Activated CD8-positive, alpha-beta T cell treated with anti-CD3 and anti-CD28 coated beads, Interleukin-2, amount 10 ng/mL, durations not matched to agents 7 days and 5 days (primary cell): Measurements from ENCODE around the gene SPATA13. TPM values are rescaled to one million over a fixed set of nuclear protein-coding genes. Genes with fewer than 3 reads are reported as not detected.

ENCODE experiments used
- ATAC-seq: fragments of 150-1000 bp; cut with Tn5 transposase; one replicate; pipeline ENCODE4 v1.10.0; 2021; ENCODE audit warnings: moderate library complexity
- CTCF ChIA-PET: fragments of 350-600 bp; sonication (Branson Sonifier 250); formaldehyde crosslinking; loops from one replicate; lab custom pipeline; 2021; ENCODE audit warnings: antibody characterized with exemption; lab: Charles Lee
- POLR2A ChIA-PET: fragments of 350-600 bp; sonication (Branson Sonifier 250); formaldehyde crosslinking; loops from one replicate; lab custom pipeline; 2021; ENCODE audit warnings: antibody characterized with exemption; lab: Charles Lee
- DNase-seq: peaks from one replicate; pipeline ENCODE4 v3.0.0-alpha.2; 2020
- H3K27ac Mint-ChIP-seq: one replicate; pipeline ENCODE4 v1.8.0; 2021; ENCODE audit warnings: mild to moderate bottlenecking, mixed read lengths
- H3K27me3 Mint-ChIP-seq: one replicate; pipeline ENCODE4 v1.8.0; 2021; ENCODE audit warnings: low read depth, mixed read lengths
- H3K36me3 Mint-ChIP-seq: one replicate; pipeline ENCODE4 v1.8.0; 2021; ENCODE audit warnings: low read depth, mixed read lengths
- H3K4me1 Mint-ChIP-seq: one replicate; pipeline ENCODE4 v1.8.0; 2021; ENCODE audit warnings: low read depth, mixed read lengths
- H3K4me3 Mint-ChIP-seq: one replicate; pipeline ENCODE4 v1.8.0; 2021; ENCODE audit warnings: mild to moderate bottlenecking, mixed read lengths
- H3K9me3 Mint-ChIP-seq: one replicate; pipeline ENCODE4 v1.8.0; 2022; ENCODE audit warnings: mixed read lengths; ENCODE audit not compliant: insufficient read depth
- total RNA-seq, 2 experiments: library from RNA; stranded (reverse); gene quantifications; one replicate each; pipeline ENCODE4 v1.2.3, GENCODE V29; 2021

The SPATA13 gene
- total RNA-seq, 2 experiments from 2014 or later: 57.4 to 63.2 TPM

DNA sequence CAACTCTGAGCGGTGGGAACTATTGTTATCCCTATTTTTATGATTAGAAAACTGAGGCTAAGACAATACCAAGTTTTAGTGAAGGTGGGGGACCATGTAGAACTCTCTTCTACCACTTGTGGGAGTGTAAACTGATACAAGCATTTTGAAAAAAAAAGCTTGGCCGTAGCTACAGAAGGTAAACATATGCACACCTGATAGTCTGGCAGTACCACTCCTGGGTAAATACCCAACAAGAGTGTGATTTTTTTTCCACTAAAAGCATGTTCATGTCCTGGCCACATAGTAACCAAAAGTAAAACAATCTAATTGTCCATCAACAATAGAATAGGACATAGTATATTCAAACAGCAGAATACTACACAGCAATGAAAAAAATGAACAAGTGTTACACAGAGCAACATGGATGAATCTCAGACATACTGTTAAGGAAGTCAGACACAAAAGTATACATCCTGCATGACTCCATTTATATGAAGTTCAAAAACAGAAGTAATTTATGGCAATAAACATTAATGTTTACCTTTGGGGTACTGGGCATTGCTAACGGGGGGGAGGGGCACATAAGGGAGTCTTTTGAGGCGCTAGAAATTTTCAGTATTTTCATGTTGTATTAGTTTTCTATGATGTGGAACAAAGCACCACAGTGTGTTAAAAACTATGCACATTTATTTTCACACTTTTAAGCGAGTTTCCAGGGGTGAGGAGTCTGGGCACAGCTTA lies 6.4 kb upstream of the SPATA13 start:
- Mint-ChIP-seq H3K4me3 (no peak overlapping the region), H3K4me1 (no peaks in the 10 kb centered on the region), H3K27ac (no peak overlapping the region), H3K36me3 (no peaks in the 10 kb centered on the region), H3K9me3 (no peaks in the 10 kb centered on the region), H3K27me3 (peaks cover 3% of the 10 kb centered on the region)
- CTCF ChIA-PET: no interaction called here
- ATAC-seq: no peak
- POLR2A ChIA-PET: no interaction called here
- no peak for DNase-seq

DNA sequence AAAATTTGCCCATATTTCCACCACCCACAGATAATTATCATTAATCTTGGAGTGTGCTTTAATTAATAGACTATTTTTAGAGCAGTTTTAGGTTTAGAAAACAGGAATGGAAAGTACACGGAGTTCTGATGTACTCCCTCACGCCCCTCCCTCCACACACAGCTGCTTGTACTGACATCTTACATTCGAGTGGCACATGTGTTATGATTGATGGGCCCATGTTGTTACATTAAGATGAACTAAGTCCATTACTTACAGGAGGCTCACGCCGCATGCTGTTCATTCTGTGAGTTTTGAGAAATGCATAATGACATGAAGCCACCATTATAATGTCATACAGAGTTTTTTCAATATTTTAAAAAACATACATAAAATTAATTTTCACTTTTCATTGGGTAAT lies 1.2 kb upstream of the SPATA13 start:
- H3K4me1 Mint-ChIP-seq: peaks cover 31% of the 10 kb centered on the region

GRCh38 chr13:24161010-24161775 lies 673 bp downstream of the SPATA13 start:
- DNase-seq: peak; percentile 61
- POLR2A ChIA-PET: interaction anchor here (0.8 to 2.0 kb wide), 13 partner anchors 8 to 202 kb away, joined by 3 to 6 read pairs (median 4); no protein-coding TSS in a partner anchor
- CTCF ChIA-PET: interaction anchor here (0.7 to 2.3 kb wide), 21 partner anchors 11 to 204 kb away, joined by 3 to 15 read pairs (median 5); no protein-coding TSS in a partner anchor
- no peaks in the 10 kb centered on the region for H3K9me3 Mint-ChIP-seq
- H3K4me3 Mint-ChIP-seq: peak overlapping the region; percentile 88
- peaks cover 6% of the 10 kb centered on the region for H3K36me3 Mint-ChIP-seq
- peaks cover 3% of the 10 kb centered on the region for H3K27me3 Mint-ChIP-seq
- H3K27ac Mint-ChIP-seq: peak overlapping the region; percentile 82
- peak; percentile 76 for ATAC-seq
- peaks cover 44% of the 10 kb centered on the region for H3K4me1 Mint-ChIP-seq

More for the DNA sequence above, 1.2 kb upstream of the SPATA13 start:
- Mint-ChIP-seq H3K27me3 (peaks cover 3% of the 10 kb centered on the region), H3K27ac (no peak overlapping the region), H3K9me3 (no peaks in the 10 kb centered on the region), H3K4me3 (no peak overlapping the region), H3K36me3 (peaks cover 2% of the 10 kb centered on the region)
- ATAC-seq (no peak), DNase-seq (no peak)
- ChIA-PET POLR2A (no interaction called here), CTCF (no interaction called here)

DNA sequence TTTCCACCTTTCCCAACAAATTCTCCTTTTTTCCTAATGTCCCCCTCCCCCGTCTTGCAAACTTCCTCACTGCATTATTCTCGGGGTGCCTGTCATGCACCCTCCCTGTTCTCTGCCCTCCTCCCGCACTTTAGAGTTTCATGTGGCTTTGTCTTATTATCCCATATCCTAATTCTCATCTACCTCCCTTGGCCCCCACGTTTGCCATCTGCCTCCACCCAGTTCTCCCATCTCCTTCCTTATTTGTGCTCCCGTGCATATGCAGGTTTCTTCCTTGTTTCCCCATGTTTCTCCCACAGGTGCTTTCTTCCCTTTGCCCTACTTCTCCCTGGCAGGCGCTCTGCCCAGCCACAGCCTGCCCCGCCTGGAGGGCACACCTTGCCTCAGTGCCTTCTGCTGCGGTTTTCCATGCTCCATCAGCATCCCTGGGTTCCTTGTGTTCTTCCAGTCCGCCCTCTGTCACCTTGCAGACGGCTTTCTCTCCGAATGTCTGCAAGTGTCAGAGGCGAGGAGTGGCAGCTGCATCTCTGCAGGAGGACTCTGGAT lies 1.5 kb downstream of the SPATA13 start:
- ChIA-PET POLR2A (interaction anchor here (1.1 to 2.0 kb wide), 4 partner anchors 12 to 21 kb away, joined by 3 to 6 read pairs (median 4); no protein-coding TSS in a partner anchor), CTCF (interaction anchor here (0.8 to 2.3 kb wide), 13 partner anchors 11 to 140 kb away, joined by 3 to 15 read pairs (median 8); no protein-coding TSS in a partner anchor)
- Mint-ChIP-seq H3K27me3 (peaks cover 3% of the 10 kb centered on the region), H3K36me3 (peaks cover 11% of the 10 kb centered on the region), H3K9me3 (no peaks in the 10 kb centered on the region), H3K4me1 (peaks cover 45% of the 10 kb centered on the region), H3K4me3 (peak overlapping the region; percentile 88), H3K27ac (no peak overlapping the region)
- ATAC-seq: no peak
- no peak for DNase-seq

- no peak for ATAC-seq
- H3K27ac Mint-ChIP-seq: no peak overlapping the region
- peaks cover 17% of the 10 kb centered on the region for H3K36me3 Mint-ChIP-seq
- peaks cover 46% of the 10 kb centered on the region for H3K4me1 Mint-ChIP-seq
- H3K4me3 Mint-ChIP-seq: peak overlapping the region; percentile 88
- no peak for DNase-seq
- CTCF ChIA-PET: interaction anchor here (0.9 to 2.0 kb wide), 2 partner anchors 57 to 109 kb away, joined by 3 to 8 read pairs; no protein-coding TSS in a partner anchor
- peaks cover 3% of the 10 kb centered on the region for H3K27me3 Mint-ChIP-seq
- POLR2A ChIA-PET: no interaction called here
- H3K9me3 Mint-ChIP-seq: no peaks in the 10 kb centered on the region
These were observed 2.1 kb downstream of the SPATA13 start for GRCh38 chr13:24162604-24163003.

GRCh38 chr13:24165746-24166145 lies 5.2 kb downstream of the SPATA13 start:
- Mint-ChIP-seq H3K27ac (no peak overlapping the region), H3K9me3 (no peaks in the 10 kb centered on the region), H3K36me3 (peaks cover 20% of the 10 kb centered on the region), H3K4me1 (peaks cover 57% of the 10 kb centered on the region), H3K4me3 (no peak overlapping the region), H3K27me3 (no peaks in the 10 kb centered on the region)
- ChIA-PET CTCF (interaction anchor here (0.8 to 1.1 kb wide), 2 partner anchors 10 to 38 kb away, joined by 3 to 4 read pairs; no protein-coding TSS in a partner anchor), POLR2A (interaction anchor here (0.6 kb wide), 1 partner anchor 14 kb away, joined by 3 read pairs; no protein-coding TSS in a partner anchor)
- ATAC-seq (no peak), DNase-seq (no peak)

DNA sequence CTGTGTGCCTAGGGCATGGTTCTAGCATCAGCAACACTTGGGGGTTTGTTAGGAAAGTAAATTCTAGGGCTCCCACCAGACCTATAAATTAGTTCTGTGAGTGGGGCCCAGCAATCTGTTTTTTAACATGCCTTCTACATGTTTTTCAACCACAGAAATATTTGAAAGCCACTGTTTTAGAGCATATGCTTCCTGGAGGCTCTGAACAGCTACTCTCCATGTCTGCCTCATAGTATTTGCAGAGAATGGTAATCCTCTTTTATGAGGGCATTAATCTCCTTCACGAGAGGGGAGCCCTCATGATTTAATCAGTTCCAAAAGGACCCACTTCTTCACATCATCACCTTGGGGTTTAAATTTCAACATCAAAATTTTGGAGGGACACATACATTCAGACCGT lies 6.0 kb downstream of the SPATA13 start:
- no peak for DNase-seq
- no peaks in the 10 kb centered on the region for H3K9me3 Mint-ChIP-seq
- POLR2A ChIA-PET: no interaction called here
- CTCF ChIA-PET: interaction anchor here (0.9 to 1.1 kb wide), 2 partner anchors 9 to 21 kb away, joined by 3 read pairs; no protein-coding TSS in a partner anchor
- H3K27ac Mint-ChIP-seq: no peak overlapping the region
- peaks cover 20% of the 10 kb centered on the region for H3K36me3 Mint-ChIP-seq
- no peaks in the 10 kb centered on the region for H3K27me3 Mint-ChIP-seq
- no peak for ATAC-seq
- no peak overlapping the region for H3K4me3 Mint-ChIP-seq
- H3K4me1 Mint-ChIP-seq: peaks cover 53% of the 10 kb centered on the region

DNA sequence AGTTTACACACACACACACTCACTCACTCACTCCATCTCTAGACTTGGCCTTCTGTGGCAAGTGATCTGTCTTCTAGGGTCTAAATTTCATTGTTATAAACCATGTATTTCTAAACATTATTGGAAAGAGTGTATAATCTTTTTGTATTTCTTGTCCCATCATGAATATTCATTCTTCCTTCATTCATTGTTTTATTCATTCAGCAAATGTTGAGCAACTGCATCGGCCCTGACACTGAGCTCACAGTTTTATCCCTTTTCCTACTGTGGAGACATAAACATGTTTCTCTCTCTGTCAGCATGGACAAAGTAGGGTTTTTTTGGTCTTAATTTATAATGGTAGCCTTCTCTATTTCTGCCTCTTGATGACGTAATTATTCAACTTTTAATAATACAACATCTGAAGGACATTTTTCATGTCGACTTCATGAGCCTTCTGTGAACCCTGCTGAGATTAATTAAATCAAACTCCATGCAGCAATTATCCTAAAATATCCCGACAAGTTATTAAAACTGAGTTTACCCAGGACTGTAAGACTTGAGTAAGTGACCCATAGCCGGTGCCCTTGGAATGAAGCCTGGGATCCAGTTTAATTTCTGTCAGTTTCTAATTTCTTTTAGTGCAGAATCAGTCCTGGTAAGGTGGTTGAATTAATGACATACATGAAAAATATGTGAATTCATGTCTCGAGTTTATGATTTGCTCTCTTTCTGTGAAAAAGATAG lies 7.3 kb downstream of the SPATA13 start:
- Mint-ChIP-seq H3K36me3 (peaks cover 26% of the 10 kb centered on the region), H3K27me3 (no peaks in the 10 kb centered on the region), H3K4me3 (no peak overlapping the region), H3K9me3 (no peaks in the 10 kb centered on the region), H3K27ac (no peak overlapping the region), H3K4me1 (peaks cover 44% of the 10 kb centered on the region)
- DNase-seq (no peak), ATAC-seq (no peak)
- ChIA-PET CTCF (interaction anchor here (1.1 to 1.2 kb wide), 2 partner anchors 61 to 62 kb away, joined by 3 read pairs; no protein-coding TSS in a partner anchor), POLR2A (no interaction called here)

DNA sequence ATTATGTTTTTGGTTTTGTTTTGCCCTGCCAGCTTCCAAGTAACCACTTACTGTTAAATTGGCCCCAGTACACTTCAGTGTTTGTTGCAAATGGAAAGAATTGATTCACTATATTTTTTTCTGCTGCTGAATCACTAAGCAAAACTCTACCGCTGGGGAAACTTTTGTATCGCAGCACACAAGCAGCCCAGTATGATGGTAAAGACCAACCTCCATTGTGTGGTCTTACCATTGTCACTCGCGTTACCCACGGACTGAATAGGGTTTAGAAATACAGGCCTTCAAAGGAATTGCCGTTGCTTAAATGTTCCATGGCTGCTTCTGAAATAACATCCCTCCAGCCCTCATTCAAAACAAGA lies 7.9 kb downstream of the SPATA13 start:
- ChIA-PET POLR2A (no interaction called here), CTCF (interaction anchor here (1.1 to 1.2 kb wide), 2 partner anchors 60 to 63 kb away, joined by 3 read pairs; no protein-coding TSS in a partner anchor)
- no peak for DNase-seq
- no peak overlapping the region for H3K4me3 Mint-ChIP-seq
- no peaks in the 10 kb centered on the region for H3K9me3 Mint-ChIP-seq
- peak; percentile 55 for ATAC-seq
- H3K27ac Mint-ChIP-seq: no peak overlapping the region
- peaks cover 26% of the 10 kb centered on the region for H3K36me3 Mint-ChIP-seq
- no peaks in the 10 kb centered on the region for H3K27me3 Mint-ChIP-seq
- peaks cover 43% of the 10 kb centered on the region for H3K4me1 Mint-ChIP-seq

- peaks cover 43% of the 10 kb centered on the region for H3K4me1 Mint-ChIP-seq
- no peaks in the 10 kb centered on the region for H3K9me3 Mint-ChIP-seq
- ChIA-PET CTCF (interaction anchor here (0.9 kb wide), 1 partner anchor 10 kb away, joined by 3 read pairs; no protein-coding TSS in a partner anchor), POLR2A (interaction anchor here (0.8 to 1.2 kb wide), 2 partner anchors 8 to 10 kb away, joined by 4 read pairs; partner anchors contain the start of gene SPATA13)
- peaks cover 24% of the 10 kb centered on the region for H3K36me3 Mint-ChIP-seq
- no peak for DNase-seq
- no peak overlapping the region for H3K4me3 Mint-ChIP-seq
- no peak overlapping the region for H3K27ac Mint-ChIP-seq
- H3K27me3 Mint-ChIP-seq: no peaks in the 10 kb centered on the region
- ATAC-seq: no peak
These were observed 8.5 kb downstream of the SPATA13 start for GRCh38 chr13:24168979-24169378.

DNA sequence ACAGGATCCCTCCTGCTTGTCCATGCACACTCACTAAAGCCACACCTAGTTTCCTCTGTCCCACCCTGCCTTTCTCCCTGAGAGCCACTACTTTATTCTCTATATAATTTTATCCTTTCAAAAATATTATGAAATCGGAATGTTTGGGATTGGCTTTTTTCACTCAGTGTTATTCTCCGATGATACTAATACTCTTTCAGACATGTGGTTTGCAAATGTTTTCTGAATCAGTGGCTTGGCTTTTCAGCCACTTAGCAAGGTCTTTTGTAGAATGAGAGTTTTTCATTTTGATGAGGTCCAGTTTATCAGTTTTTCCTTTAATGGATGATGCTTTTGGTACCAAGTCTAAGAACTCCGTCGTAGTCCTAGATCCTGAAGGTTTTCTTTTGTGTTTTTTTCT lies 11.6 kb downstream of the SPATA13 start:
- Mint-ChIP-seq H3K36me3 (peaks cover 15% of the 10 kb centered on the region), H3K9me3 (no peaks in the 10 kb centered on the region), H3K4me3 (no peak overlapping the region), H3K27me3 (no peaks in the 10 kb centered on the region), H3K27ac (no peak overlapping the region), H3K4me1 (peaks cover 36% of the 10 kb centered on the region)
- DNase-seq: no peak
- CTCF ChIA-PET: interaction anchor here (0.9 kb wide), 1 partner anchor 10 kb away, joined by 4 read pairs; no protein-coding TSS in a partner anchor
- ATAC-seq: no peak
- POLR2A ChIA-PET: no interaction called here
